GM20000 (cell line): ENCODE measurements around the gene LIPH.

Experiments
- DNase-seq: peaks from one replicate; pipeline ENCODE4 v3.0.0; 2012; ENCODE audit warnings: low spot score
- CTCF ChIP-seq: IDR thresholded peaks from 2 replicates; pipeline ENCODE4 v1.5.1; 2012; ENCODE audit warnings: mild to moderate bottlenecking, control low read depth; ENCODE audit errors: extremely low read depth, missing control alignments

The LIPH gene

DNA sequence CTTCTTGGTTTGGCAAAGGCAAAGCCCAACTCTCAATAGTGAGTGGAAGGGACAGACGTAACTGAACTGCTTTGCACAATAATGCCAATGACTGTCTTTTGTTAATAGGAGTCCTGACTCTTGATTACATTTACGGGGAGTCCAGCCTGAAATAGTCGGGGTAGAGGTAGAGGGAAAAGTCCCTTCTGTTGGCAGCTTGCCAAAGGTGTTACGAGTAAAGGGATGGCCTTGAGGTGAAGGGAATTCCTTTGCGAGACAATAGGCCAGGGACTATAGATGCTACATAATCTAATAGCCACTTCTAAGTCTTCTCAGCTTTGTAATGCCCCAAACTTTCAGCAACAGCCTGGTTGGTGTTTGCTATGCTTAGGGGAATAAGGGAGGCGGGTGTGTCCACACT is 31.5 kb upstream of the LIPH start:
- no peak for DNase-seq

DNA sequence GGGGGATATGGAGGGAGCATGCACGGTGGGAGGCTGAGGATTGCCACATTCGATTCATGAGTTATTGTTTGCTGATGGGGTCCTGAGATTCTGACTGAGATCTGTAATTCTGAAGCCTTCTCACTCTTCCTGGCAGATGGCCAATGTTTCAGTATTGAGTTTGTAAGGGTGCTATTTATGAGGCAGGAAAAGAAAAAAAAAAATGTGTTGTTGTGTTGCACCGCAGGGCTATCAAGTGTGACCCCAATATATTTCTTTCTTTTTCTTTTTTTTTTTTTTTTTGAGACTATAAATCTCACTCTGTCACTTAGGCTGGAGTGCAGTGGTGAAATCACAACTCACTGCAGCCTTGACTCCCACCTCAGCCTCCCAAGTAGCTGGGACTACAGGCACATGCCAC is 30.5 kb upstream of the LIPH start:
- DNase-seq: peak; percentile 44
- no peak for TF ChIP-seq CTCF

More for the DNA sequence above, 31.5 kb upstream of the LIPH start:
- TF ChIP-seq CTCF: no peak

DNA sequence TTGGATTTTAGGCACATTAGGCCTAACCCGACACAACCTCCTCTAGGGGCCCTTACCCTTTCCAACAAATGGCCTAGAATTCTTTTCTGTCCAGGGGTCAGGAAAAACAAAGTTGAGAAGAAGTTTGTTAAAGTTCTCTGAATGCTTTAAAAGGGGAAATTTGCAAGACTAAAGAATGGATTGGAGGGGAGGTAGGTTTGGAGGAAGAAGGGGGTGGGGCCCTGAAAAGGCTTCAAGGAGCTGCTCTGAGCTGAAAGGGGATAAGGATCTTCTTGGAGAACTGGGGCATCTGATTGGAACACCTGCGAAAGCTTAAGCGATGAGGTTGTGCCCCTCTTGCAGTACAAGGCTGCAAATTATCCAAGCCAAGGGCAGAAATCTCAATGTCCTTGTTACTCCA is 29.8 kb upstream of the LIPH start:
- DNase-seq: no peak
- TF ChIP-seq CTCF: no peak

GRCh38 chr3:185575108-185575869 is 22.9 kb upstream of the LIPH start:
- TF ChIP-seq CTCF: peak; percentile 26

DNA sequence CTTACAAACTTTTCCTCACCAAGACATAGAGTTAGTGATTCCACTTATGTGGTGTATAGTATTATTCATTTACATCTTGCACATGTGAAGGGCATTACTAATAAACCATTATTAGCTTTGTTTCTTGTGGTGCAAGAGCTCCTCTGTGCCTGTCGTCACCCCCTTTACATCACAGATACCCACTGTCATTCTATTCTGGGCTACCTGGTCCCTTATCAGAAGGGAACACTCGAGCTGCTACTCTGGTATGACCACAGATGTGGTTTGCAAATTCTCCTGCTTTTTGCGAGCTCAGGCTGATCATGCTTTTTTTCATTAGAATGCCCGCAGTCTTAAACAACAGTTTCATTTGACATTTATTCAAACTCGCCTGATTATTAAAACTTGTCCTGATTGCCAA is 19.8 kb upstream of the LIPH start:
- no peak for TF ChIP-seq CTCF
- no peak for DNase-seq

More at GRCh38 chr3:185575108-185575869, 22.9 kb upstream of the LIPH start:
- peak; percentile 30 for DNase-seq

GRCh38 chr3:185561958-185562357 is 9.6 kb upstream of the LIPH start:
- no peak for DNase-seq
- no peak for TF ChIP-seq CTCF

DNA sequence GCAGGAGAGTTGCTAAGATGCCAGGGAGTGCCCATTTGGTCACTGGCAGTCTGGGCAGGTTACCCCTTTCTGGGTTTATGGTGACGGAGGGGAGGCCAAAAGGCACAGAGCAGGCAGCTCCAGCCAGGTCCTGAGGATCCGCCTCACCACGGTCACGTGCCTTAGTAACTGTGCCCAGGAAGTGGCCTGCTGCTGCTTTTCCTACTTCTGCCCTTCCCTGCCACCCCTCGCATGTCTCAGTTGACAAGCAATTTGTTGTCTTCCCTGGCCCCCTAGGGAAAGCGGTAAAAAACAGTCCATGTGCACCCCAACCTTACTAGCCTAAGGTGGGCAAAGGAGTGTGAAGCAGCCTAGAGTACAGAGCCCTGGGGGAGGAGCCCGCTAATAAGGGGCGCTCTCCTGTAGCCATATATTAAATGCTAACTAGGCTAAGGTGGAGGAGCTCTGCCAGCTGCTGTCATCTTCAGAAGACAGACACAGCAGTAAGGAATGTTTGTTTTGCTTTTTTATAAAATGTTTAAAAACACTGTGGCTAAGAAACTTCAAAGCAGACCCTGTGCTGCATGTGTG is 9.1 kb upstream of the LIPH start:
- no peak for DNase-seq
- TF ChIP-seq CTCF: no peak
